ENCODE data around the gene DIP2C. TPM values are rescaled to one million over a fixed set of nuclear protein-coding genes. Genes with fewer than 3 reads are reported as not detected.

The DIP2C gene
- polyA plus RNA-seq, 3 donors, result 0.11 TPM; not detected in 2

DNA sequence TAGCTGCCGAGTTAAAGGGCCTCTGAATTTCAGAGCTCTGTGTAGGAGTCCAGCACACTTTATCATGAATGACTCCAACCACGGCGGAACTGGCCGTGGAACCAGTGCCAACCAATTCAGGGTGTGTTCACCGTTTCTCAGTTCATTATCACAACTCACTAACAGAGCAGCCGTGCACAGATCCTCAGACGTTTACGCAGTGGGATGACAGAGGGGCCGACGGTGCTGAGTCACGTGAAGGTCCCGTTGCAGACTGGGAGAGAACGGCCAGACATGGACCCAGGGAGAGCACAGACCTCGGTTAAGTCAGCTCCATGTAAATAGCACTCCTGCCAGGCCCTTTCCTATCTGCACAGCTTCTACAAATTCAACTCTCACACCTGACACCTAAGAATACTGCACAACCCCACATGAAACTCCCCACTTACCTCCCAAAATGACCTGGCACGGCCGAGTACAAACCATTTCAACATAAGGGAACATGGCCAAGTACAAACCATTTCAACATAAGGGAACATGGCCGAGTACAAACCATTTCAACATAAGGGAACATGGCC is 95.5 kb downstream of the DIP2C start:
- H3K9ac ChIP-seq (ENCODE audit: insufficient read depth, low read length, poor library complexity, severe bottlenecking), result no peak overlapping the region
- H3K27me3 ChIP-seq (ENCODE audit: control insufficient read depth in 2 of 2, insufficient read depth in 2 of 2, low read length in 2 of 2), result no peaks in the 10 kb centered on the region
- H3K27ac ChIP-seq (ENCODE audit: low read depth in 1 of 2, low read length in 2 of 2), result no peak overlapping the region
- no peaks in the 10 kb centered on the region for H3K4me1 ChIP-seq (ENCODE audit: control insufficient read depth in 1 of 2, insufficient read depth in 2 of 2, low read length in 2 of 2)
- Mint-ChIP-seq H3K36me3 (no peaks in the 10 kb centered on the region), H3K27me3 (ENCODE audit: low read depth in 3 of 3) (peaks cover 19 to 24% (median 20%) of the 10 kb centered on the region in 3 donors), H3K9me3 (peaks cover 0 to 4% (median 0%) of the 10 kb centered on the region in 7 donors), H3K4me3 (no peak overlapping the region), H3K4me1 (no peaks in the 10 kb centered on the region), H3K27ac (no peak overlapping the region)
- DNase-seq, result no peak
- no peaks in the 10 kb centered on the region for H3K79me2 ChIP-seq (ENCODE audit: insufficient read depth, low read length)
- no peaks in the 10 kb centered on the region for H3K36me3 ChIP-seq (replicated peaks in 1 of 2; ENCODE audit: control insufficient read depth in 1 of 2, insufficient read depth in 2 of 2, low read length in 2 of 2)
- H3K4me3 ChIP-seq (replicated peaks in 1 of 3; ENCODE audit: low read depth in 2 of 3, low read length in 3 of 3), result no peak overlapping the region
- 97% methylated on average over 14 of the region's 17 CpGs for WGBS (ENCODE audit: insufficient coverage)
- no peaks in the 10 kb centered on the region for H4K20me1 ChIP-seq (ENCODE audit: insufficient read depth, low read length)
- no peak for TF ChIP-seq CTCF (IDR thresholded peaks at IDR 0.05)
- intact Hi-C loops (cut with micrococcal nuclease), result no loop called here
- no peaks in the 10 kb centered on the region for H3K9me3 ChIP-seq (replicated peaks in 1 of 2; ENCODE audit: control insufficient read depth in 1 of 2, insufficient read depth in 1 of 2, low read length in 2 of 2)
- H3K4me2 ChIP-seq (replicated peaks; ENCODE audit: extremely low read depth, low read length, poor library complexity, severe bottlenecking), result no peak overlapping the region
- no peak overlapping the region for H2AFZ ChIP-seq (ENCODE audit: insufficient read depth, low read depth, low read length, poor library complexity, severe bottlenecking)

DNA sequence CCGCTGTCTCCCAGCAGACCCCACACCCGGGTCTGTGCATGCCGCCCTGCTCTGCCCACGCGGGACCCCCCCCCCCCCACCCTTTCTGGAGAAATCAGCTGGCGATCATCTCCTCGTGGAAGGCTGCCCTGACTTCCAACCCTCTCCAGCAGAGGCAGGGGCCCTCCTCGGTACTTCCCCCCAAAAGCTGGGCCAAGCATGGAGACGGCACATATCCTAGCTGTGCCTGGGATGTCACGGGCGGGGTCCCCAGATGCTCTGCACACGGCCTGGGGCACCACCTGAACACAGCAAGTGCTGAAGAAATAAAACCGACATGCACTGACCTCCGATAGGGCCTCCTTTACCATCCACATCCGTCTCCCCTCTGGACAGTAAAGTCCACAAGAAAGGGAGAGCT is 96.0 kb downstream of the DIP2C start:
- Histone ChIP-seq H3K79me2 (ENCODE audit: insufficient read depth, low read length) (no peaks in the 10 kb centered on the region), H3K27ac (ENCODE audit: low read depth in 1 of 2, low read length in 2 of 2) (no peak overlapping the region), H3K9me3 (replicated peaks in 1 of 2; ENCODE audit: control insufficient read depth in 1 of 2, insufficient read depth in 1 of 2, low read length in 2 of 2) (no peaks in the 10 kb centered on the region), H3K27me3 (ENCODE audit: control insufficient read depth in 2 of 2, insufficient read depth in 2 of 2, low read length in 2 of 2) (no peaks in the 10 kb centered on the region), H3K36me3 (replicated peaks in 1 of 2; ENCODE audit: control insufficient read depth in 1 of 2, insufficient read depth in 2 of 2, low read length in 2 of 2) (no peaks in the 10 kb centered on the region), H3K4me1 (ENCODE audit: control insufficient read depth in 1 of 2, insufficient read depth in 2 of 2, low read length in 2 of 2) (no peaks in the 10 kb centered on the region), H4K20me1 (ENCODE audit: insufficient read depth, low read length) (no peaks in the 10 kb centered on the region), H2AFZ (ENCODE audit: insufficient read depth, low read depth, low read length, poor library complexity, severe bottlenecking) (no peak overlapping the region), H3K4me2 (replicated peaks; ENCODE audit: extremely low read depth, low read length, poor library complexity, severe bottlenecking) (no peak overlapping the region), H3K4me3 (replicated peaks in 1 of 3; ENCODE audit: low read depth in 2 of 3, low read length in 3 of 3) (no peak overlapping the region), H3K9ac (ENCODE audit: insufficient read depth, low read length, poor library complexity, severe bottlenecking) (no peak overlapping the region)
- H3K9me3 Mint-ChIP-seq, result peaks cover 0 to 4% (median 0%) of the 10 kb centered on the region in 7 donors
- no peaks in the 10 kb centered on the region for H3K4me1 Mint-ChIP-seq
- 91% methylated on average over 7 of the region's 15 CpGs for WGBS (ENCODE audit: insufficient coverage)
- H3K27ac Mint-ChIP-seq, result no peak overlapping the region
- intact Hi-C loops (cut with micrococcal nuclease), result no loop called here
- H3K4me3 Mint-ChIP-seq, result no peak overlapping the region
- no peak for DNase-seq
- no peaks in the 10 kb centered on the region for H3K36me3 Mint-ChIP-seq
- TF ChIP-seq CTCF (IDR thresholded peaks at IDR 0.05), result no peak
- peaks cover 17 to 23% (median 20%) of the 10 kb centered on the region in 3 donors for H3K27me3 Mint-ChIP-seq (ENCODE audit: low read depth in 3 of 3)

Data from CD14-positive monocyte (primary cell).